Measurements from ENCODE around the gene PIF1.

DNA sequence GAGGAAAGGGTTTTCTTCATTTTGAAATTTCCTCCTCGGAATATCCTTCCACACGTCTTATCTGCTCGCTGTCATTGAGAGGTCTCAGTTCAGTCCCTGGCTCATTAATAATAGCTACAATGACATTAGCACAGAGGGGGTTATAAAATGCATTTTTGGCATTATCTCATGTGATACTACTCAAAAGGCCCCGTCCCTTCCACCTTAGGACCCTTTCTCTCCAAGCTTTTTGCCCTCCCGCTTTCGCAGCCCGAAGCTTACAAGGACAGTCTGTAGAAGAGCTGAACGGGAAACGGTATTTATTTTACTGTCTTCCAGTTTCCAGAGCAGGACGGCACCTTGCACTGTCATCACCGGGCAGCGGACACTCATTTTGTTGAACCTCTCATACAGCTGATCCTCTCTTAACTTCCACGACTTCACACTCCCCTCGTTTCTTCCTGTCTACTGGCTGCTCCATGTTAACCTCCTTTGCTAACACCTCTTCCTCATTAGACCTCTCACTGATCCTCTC lies 10.6 kb upstream of the PIF1 start:
- TF ChIP-seq ZNF274 (IDR thresholded peaks at IDR 0.05; ENCODE audit: low read depth, low read length) = no peak
- no peak for TF ChIP-seq YY1 (IDR thresholded peaks at IDR 0.05; ENCODE audit: insufficient read depth, insufficient read length)
- TF ChIP-seq SUZ12 (IDR thresholded peaks at IDR 0.05; ENCODE audit: extremely low read depth, insufficient read depth, insufficient read length) = no peak

Data from NT2/D1 (cell line).